ENCODE data around the gene C12orf76.

GRCh38 chr12:110047297-110047940, 903 bp downstream of the C12orf76 start:
- TF ChIP-seq CTCF (IDR thresholded peaks at IDR 0.05): no peak
- TF ChIP-seq POLR2AphosphoS5 (IDR thresholded peaks at IDR 0.05): no peak
